Measurements from ENCODE around the gene BCL11A.

Gene BCL11A

DNA sequence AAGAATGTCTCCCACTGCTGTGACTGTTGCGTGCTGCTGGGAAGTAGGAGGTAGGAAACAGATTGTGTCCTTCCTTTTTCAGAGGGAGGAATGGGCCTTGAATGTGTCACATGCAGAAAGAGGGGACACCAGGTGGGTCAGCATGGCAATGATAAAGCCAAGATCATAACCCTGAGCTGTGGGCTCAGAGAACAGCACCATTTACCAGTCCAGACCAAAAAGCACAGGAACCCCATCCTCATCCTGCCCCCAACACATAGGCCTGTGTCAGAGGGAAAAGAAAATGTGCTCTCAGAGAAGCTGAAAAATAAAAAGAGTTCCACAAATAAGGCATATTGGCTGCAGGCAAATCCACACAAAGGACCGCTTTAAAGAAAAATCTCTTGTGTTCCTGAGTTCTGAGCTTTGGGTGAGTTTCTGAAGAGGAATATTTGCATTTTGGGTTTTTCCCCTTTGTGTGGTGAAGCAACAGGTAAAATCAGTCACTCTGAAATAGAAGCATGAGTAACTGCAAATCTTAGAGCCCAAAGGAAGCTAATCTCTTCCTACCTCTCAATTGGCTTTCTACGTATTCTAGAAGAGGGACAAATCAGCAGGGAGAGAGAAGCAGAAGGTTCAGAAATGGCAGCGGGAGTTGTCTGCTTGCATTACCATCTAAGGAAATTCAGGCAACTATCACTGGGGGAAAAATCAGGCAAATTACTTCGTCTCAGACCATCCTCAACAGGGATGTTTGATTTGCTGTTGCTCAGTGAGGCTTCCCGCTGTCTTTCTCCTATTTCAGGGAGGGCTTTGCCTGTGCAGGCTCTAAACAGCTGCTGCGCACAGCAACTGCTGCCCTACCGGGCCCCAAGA, 106.8 kb downstream of the BCL11A start:
- TF ChIP-seq CSDC2 (CRISPR knock-in tag; IDR thresholded peaks at IDR 0.05) (no peak), OSR1 (CRISPR knock-in tag; IDR thresholded peaks at IDR 0.05) (no peak), SNAI2 (CRISPR knock-in tag; IDR thresholded peaks at IDR 0.05) (no peak), ZFP30 (CRISPR knock-in tag; IDR thresholded peaks at IDR 0.05) (no peak)
- TF ChIP-seq, protein P1, sequence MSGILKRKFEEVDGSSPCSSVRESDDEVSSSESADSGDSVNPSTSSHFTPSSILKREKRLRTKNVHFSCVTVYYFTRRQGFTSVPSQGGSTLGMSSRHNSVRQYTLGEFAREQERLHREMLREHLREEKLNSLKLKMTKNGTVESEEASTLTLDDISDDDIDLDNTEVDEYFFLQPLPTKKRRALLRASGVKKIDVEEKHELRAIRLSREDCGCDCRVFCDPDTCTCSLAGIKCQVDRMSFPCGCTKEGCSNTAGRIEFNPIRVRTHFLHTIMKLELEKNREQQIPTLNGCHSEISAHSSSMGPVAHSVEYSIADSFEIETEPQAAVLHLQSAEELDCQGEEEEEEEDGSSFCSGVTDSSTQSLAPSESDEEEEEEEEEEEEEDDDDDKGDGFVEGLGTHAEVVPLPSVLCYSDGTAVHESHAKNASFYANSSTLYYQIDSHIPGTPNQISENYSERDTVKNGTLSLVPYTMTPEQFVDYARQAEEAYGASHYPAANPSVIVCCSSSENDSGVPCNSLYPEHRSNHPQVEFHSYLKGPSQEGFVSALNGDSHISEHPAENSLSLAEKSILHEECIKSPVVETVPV (CRISPR knock-in tag; IDR thresholded peaks at IDR 0.05) = no peak
- TF ChIP-seq, protein P2, sequence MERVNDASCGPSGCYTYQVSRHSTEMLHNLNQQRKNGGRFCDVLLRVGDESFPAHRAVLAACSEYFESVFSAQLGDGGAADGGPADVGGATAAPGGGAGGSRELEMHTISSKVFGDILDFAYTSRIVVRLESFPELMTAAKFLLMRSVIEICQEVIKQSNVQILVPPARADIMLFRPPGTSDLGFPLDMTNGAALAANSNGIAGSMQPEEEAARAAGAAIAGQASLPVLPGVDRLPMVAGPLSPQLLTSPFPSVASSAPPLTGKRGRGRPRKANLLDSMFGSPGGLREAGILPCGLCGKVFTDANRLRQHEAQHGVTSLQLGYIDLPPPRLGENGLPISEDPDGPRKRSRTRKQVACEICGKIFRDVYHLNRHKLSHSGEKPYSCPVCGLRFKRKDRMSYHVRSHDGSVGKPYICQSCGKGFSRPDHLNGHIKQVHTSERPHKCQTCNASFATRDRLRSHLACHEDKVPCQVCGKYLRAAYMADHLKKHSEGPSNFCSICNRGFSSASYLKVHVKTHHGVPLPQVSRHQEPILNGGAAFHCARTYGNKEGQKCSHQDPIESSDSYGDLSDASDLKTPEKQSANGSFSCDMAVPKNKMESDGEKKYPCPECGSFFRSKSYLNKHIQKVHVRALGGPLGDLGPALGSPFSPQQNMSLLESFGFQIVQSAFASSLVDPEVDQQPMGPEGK (CRISPR knock-in tag; IDR thresholded peaks at IDR 0.05; ENCODE audit: borderline replicate concordance) = no peak
- ATAC-seq = no peak

DNA sequence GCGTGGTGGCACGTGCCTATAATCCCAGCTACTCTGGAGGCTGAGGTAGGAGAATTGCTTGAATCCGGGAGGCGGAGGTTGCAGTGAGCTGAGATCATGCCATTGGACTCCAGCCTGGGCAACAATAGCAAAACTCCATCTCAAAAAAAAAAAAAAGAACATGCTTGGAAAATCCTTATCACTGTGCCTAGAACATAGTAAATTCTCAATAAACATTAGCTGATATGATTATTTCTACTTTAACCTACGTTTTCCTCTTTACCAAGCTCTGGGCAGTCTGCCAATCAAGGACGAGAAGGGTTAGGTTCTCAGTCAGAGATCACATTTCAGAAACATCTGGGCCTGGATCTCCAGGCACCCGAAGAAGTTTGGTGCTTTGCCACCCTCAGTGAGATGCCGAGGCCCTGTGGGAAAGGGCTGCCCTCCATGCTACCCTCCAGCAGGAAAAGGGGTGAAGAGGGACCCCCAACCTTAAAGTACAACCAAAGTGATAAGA, 107.7 kb downstream of the BCL11A start:
- TF ChIP-seq ESRRG (CRISPR knock-in tag; IDR thresholded peaks at IDR 0.05) = no peak
- TF ChIP-seq BACH2 (CRISPR knock-in tag; IDR thresholded peaks at IDR 0.05; ENCODE audit: borderline replicate concordance) = no peak
- TF ChIP-seq OSR1 (CRISPR knock-in tag; IDR thresholded peaks at IDR 0.05) = no peak
- no peak for TF ChIP-seq GLIS3 (CRISPR knock-in tag; IDR thresholded peaks at IDR 0.05)
- TF ChIP-seq ZC3H10 (CRISPR knock-in tag; IDR thresholded peaks at IDR 0.05) = no peak
- TF ChIP-seq CSDC2 (CRISPR knock-in tag; IDR thresholded peaks at IDR 0.05) = no peak
- TF ChIP-seq, protein P2 (CRISPR knock-in tag; IDR thresholded peaks at IDR 0.05; ENCODE audit: borderline replicate concordance) = no peak
- TF ChIP-seq SNAI2 (CRISPR knock-in tag; IDR thresholded peaks at IDR 0.05) = no peak
- TF ChIP-seq, protein P3, sequence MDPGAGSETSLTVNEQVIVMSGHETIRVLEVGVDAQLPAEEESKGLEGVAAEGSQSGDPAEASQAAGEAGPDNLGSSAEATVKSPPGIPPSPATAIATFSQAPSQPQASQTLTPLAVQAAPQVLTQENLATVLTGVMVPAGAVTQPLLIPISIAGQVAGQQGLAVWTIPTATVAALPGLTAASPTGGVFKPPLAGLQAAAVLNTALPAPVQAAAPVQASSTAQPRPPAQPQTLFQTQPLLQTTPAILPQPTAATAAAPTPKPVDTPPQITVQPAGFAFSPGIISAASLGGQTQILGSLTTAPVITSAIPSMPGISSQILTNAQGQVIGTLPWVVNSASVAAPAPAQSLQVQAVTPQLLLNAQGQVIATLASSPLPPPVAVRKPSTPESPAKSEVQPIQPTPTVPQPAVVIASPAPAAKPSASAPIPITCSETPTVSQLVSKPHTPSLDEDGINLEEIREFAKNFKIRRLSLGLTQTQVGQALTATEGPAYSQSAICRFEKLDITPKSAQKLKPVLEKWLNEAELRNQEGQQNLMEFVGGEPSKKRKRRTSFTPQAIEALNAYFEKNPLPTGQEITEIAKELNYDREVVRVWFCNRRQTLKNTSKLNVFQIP (CRISPR knock-in tag; IDR thresholded peaks at IDR 0.05; ENCODE audit: borderline replicate concordance, low read depth) = no peak
- no peak for TF ChIP-seq ZFP30 (CRISPR knock-in tag; IDR thresholded peaks at IDR 0.05)
- no peak for TF ChIP-seq ARNTL (CRISPR knock-in tag; IDR thresholded peaks at IDR 0.05; ENCODE audit: borderline replicate concordance, low read depth)
- no peak for TF ChIP-seq RARB (CRISPR knock-in tag; IDR thresholded peaks at IDR 0.05)
- TF ChIP-seq ISL1 (CRISPR knock-in tag; IDR thresholded peaks at IDR 0.05) = no peak
- no peak for TF ChIP-seq ZFP3 (CRISPR knock-in tag; IDR thresholded peaks at IDR 0.05)
- no peak for TF ChIP-seq ZNF70 (CRISPR knock-in tag; IDR thresholded peaks at IDR 0.05)
- TF ChIP-seq PPARA (CRISPR knock-in tag; IDR thresholded peaks at IDR 0.05; ENCODE audit: borderline replicate concordance) = no peak
- no peak for ATAC-seq

DNA sequence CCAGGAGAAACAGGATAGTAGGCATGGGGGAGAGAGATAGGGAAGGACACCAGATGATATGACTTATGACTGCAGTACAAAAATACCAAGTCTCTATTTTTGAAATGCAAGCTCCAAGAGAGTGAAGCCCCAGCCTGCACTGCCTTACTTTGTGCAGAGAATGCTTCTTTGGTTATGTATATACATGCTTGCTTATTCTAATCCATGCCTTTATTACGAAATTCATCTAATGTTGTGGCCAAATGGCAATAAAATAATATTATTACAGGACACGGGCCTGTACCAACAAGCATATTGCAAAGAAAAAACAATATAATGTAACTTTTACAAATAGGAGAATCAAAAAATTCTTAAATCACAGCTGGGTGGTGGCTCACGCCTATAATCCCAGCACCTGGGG, 110.8 kb downstream of the BCL11A start:
- no peak for ATAC-seq

More for the DNA sequence above, 110.8 kb downstream of the BCL11A start:
- no peak for TF ChIP-seq ESRRG (CRISPR knock-in tag; IDR thresholded peaks at IDR 0.05)
- TF ChIP-seq, protein P4, sequence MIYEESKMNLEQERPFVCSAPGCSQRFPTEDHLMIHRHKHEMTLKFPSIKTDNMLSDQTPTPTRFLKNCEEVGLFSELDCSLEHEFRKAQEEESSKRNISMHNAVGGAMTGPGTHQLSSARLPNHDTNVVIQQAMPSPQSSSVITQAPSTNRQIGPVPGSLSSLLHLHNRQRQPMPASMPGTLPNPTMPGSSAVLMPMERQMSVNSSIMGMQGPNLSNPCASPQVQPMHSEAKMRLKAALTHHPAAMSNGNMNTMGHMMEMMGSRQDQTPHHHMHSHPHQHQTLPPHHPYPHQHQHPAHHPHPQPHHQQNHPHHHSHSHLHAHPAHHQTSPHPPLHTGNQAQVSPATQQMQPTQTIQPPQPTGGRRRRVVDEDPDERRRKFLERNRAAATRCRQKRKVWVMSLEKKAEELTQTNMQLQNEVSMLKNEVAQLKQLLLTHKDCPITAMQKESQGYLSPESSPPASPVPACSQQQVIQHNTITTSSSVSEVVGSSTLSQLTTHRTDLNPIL (CRISPR knock-in tag; IDR thresholded peaks at IDR 0.05; ENCODE audit: low read depth) = no peak
- no peak for TF ChIP-seq GLIS3 (CRISPR knock-in tag; IDR thresholded peaks at IDR 0.05)
- TF ChIP-seq, protein P1 (CRISPR knock-in tag; IDR thresholded peaks at IDR 0.05) = no peak
- TF ChIP-seq RARB (CRISPR knock-in tag; IDR thresholded peaks at IDR 0.05) = no peak
- TF ChIP-seq BACH2 (CRISPR knock-in tag; IDR thresholded peaks at IDR 0.05; ENCODE audit: borderline replicate concordance) = no peak
- TF ChIP-seq, protein P5, sequence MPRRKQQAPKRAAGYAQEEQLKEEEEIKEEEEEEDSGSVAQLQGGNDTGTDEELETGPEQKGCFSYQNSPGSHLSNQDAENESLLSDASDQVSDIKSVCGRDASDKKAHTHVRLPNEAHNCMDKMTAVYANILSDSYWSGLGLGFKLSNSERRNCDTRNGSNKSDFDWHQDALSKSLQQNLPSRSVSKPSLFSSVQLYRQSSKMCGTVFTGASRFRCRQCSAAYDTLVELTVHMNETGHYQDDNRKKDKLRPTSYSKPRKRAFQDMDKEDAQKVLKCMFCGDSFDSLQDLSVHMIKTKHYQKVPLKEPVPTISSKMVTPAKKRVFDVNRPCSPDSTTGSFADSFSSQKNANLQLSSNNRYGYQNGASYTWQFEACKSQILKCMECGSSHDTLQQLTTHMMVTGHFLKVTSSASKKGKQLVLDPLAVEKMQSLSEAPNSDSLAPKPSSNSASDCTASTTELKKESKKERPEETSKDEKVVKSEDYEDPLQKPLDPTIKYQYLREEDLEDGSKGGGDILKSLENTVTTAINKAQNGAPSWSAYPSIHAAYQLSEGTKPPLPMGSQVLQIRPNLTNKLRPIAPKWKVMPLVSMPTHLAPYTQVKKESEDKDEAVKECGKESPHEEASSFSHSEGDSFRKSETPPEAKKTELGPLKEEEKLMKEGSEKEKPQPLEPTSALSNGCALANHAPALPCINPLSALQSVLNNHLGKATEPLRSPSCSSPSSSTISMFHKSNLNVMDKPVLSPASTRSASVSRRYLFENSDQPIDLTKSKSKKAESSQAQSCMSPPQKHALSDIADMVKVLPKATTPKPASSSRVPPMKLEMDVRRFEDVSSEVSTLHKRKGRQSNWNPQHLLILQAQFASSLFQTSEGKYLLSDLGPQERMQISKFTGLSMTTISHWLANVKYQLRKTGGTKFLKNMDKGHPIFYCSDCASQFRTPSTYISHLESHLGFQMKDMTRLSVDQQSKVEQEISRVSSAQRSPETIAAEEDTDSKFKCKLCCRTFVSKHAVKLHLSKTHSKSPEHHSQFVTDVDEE (CRISPR knock-in tag; IDR thresholded peaks at IDR 0.05) = no peak
- TF ChIP-seq ZC3H10 (CRISPR knock-in tag; IDR thresholded peaks at IDR 0.05) = no peak
- no peak for TF ChIP-seq ZFP30 (CRISPR knock-in tag; IDR thresholded peaks at IDR 0.05)
- TF ChIP-seq ZNF70 (CRISPR knock-in tag; IDR thresholded peaks at IDR 0.05) = no peak
- no peak for TF ChIP-seq SNAI2 (CRISPR knock-in tag; IDR thresholded peaks at IDR 0.05)

Data from SK-N-SH treated with all-trans-retinoic acid at 6 μM for 48 hours (cell line).